HG03097 (cell line): ENCODE results near the gene OR10AG1.

ENCODE experiments used
- ATAC-seq: cut with Tn5 transposase; IDR thresholded peaks from one replicate; pipeline ENCODE4 v1.9.1; 2021; ENCODE audit not compliant: unreplicated experiment, low FRiP score

Gene OR10AG1, protein sequence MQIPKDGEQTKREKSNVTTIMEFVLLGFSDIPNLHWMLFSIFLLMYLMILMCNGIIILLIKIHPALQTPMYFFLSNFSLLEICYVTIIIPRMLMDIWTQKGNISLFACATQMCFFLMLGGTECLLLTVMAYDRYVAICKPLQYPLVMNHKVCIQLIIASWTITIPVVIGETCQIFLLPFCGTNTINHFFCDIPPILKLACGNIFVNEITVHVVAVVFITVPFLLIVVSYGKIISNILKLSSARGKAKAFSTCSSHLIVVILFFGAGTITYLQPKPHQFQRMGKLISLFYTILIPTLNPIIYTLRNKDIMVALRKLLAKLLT

GRCh38 chr11:55969845-55970244, at the start of gene OR10AG1:
TSS of gene OR10AG1 (minus strand) at chr11:55969945. CDS start at chr11:55969907, 38 bp downstream.
- ATAC-seq, result no peak

GRCh38 chr11:56013805-56014204, 44.1 kb upstream of the OR10AG1 start:
- ATAC-seq, result no peak

- ATAC-seq, result no peak
These were observed 41.0 kb upstream of the OR10AG1 start for GRCh38 chr11:56010716-56011115.

- no peak for ATAC-seq
These were observed 24.8 kb upstream of the OR10AG1 start, which contains the start of gene OR5F1 for GRCh38 chr11:55994525-55994924. TSS of gene OR5F1 (minus strand) at chr11:55994625. CDS start at chr11:55994625, 0 bp downstream.

GRCh38 chr11:55970935-55971334, 1.2 kb upstream of the OR10AG1 start:
- ATAC-seq, result no peak

DNA sequence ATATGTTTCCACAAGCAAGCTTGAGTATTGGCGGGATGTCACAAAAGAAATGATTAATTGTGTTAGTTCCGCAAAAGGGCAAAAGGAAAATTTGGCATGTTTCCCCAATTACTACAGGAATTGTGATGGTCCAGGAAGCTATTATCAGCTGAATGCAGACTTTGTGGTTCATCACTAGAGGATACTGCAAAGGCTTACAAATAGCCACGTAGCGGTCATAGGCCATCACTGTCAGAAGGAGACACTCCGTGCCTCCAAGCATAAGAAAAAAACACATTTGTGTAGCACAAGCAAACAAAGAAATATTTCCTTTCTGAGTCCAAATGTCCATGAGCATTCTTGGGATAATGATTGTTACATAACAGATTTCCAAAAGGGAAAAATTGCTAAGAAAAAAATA, 1.8 kb downstream of the OR10AG1 start:
- no peak for ATAC-seq

DNA sequence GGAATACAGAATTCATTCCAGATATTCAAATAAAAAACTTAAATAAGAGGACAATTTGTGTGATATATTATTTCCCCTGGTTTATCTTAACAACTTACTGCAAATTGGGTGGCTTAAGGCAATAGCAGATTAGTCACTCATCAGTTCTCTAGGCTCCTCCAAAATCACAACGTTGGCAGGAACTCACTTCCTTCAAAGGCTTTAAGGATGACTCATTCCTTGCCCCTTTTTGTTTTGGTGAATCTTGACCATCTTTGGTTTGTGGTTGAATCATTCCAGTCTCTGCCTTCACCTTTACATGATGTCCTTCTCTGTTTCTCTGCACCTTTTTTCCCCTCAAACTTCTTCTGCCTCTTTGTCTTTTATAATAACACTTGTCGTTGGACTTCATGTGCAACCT, 3.4 kb downstream of the OR10AG1 start:
- ATAC-seq, result no peak

- ATAC-seq, result no peak
These were observed 13.2 kb downstream of the OR10AG1 start for GRCh38 chr11:55956521-55956920.

GRCh38 chr11:55949330-55949729, 20.4 kb downstream of the OR10AG1 start:
- ATAC-seq, result no peak

DNA sequence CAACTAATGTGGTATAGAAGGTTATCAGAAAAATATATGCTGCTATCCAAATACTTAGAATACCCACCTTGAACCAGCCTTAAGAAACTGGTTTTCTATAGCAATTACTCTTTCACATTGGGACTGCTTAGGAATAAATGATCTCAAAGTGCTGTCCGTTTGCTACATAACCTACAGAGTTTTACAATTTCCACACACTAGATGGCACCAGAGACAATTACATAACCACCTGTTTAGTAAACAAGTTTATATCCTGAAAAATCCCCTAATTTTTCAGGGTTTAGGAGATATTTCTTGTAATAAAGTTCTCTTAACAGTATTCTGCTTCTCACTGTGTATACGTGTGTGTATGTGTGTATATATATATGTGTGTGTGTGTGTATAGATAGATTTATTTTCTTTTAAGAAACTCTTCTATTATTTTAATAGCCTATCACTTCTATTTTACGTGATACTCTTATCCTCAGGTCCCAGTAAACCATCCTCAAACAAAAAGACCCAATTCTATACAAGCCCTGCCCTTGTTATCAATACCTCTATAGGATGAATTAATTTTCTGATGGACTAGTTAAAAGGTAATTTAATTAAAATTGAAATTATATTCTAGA, 26.9 kb downstream of the OR10AG1 start:
- ATAC-seq, result no peak

DNA sequence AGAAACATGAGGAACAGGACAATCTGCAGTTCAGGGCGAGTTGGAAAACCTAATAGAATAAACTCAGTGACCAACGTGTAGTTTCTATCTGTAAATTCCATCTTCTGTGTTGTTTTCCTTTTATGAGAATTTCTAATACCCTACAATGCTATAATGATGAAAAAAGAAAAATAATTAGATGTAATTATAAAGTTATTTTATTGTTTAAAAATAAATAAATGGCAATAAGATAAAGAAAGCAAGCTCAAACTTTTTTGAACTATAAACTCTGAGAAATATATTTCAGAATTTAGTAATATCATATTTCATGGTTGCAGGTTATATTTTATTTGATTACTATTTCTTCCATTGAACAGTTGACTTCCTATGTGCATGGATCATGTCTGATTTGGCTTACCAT, 33.4 kb downstream of the OR10AG1 start, which contains the start of gene OR5I1:
OR5I1 (minus strand) TSS at position 101 of the 400 bp plus-strand sequence; CDS start at position 101, 0 bp downstream.
- no peak for ATAC-seq

GRCh38 chr11:55920537-55920936, 49.2 kb downstream of the OR10AG1 start:
- ATAC-seq, result no peak
